Activated naive CD4-positive, alpha-beta T cell treated with anti-CD3 and anti-CD28 coated beads, Interleukin-2, amount 50 U/mL, for 24 hours (primary cell): Measurements from ENCODE around the gene SMURF1.
"Not testable (repeated sequence)": the region's sequence is repeated elsewhere in the genome, so short reads cannot be mapped to it uniquely, and the experiment has no call there.

ENCODE experiments used
- H3K27ac Mint-ChIP-seq: one replicate; pipeline ENCODE4 v1.8.0; 2021; ENCODE audit warnings: mild to moderate bottlenecking, mixed read lengths
- H3K27me3 Mint-ChIP-seq: one replicate; pipeline ENCODE4 v1.8.0; 2021; ENCODE audit warnings: mixed read lengths
- H3K36me3 Mint-ChIP-seq: one replicate; pipeline ENCODE4 v1.8.0; 2021; ENCODE audit warnings: mixed read lengths
- H3K4me1 Mint-ChIP-seq: one replicate; pipeline ENCODE4 v1.8.0; 2021; ENCODE audit warnings: mixed read lengths
- H3K4me3 Mint-ChIP-seq: one replicate; pipeline ENCODE4 v1.8.0; 2021; ENCODE audit warnings: mild to moderate bottlenecking, mixed read lengths
- H3K9me3 Mint-ChIP-seq: one replicate; pipeline ENCODE4 v1.8.0; 2021; ENCODE audit warnings: mixed read lengths

SMURF1 gene

GRCh38 chr7:99143853-99144672 lies at the start of gene SMURF1:
Gene SMURF1 (minus strand): TSS chr7:99144108. CDS start chr7:99143780, 328 bp downstream.
- peak within 1 kb of the TSS; percentile 85 for H3K27ac Mint-ChIP-seq
- peaks cover 41% of the 10 kb centered on the region for H3K4me1 Mint-ChIP-seq
- H3K4me3 Mint-ChIP-seq = peak within 1 kb of the TSS; percentile 93
- H3K27me3 Mint-ChIP-seq = no peaks in the 10 kb centered on the region
- no peaks in the 10 kb centered on the region for H3K36me3 Mint-ChIP-seq
- no peaks in the 10 kb centered on the region for H3K9me3 Mint-ChIP-seq

- no peak overlapping the region for H3K4me3 Mint-ChIP-seq
- no peaks in the 10 kb centered on the region for H3K27me3 Mint-ChIP-seq
- no peaks in the 10 kb centered on the region for H3K36me3 Mint-ChIP-seq
- no peaks in the 10 kb centered on the region for H3K4me1 Mint-ChIP-seq
- no peaks in the 10 kb centered on the region for H3K9me3 Mint-ChIP-seq
- no peak overlapping the region for H3K27ac Mint-ChIP-seq
Observed at GRCh38 chr7:99191869-99192596, 48.1 kb upstream of the SMURF1 start.

GRCh38 chr7:99190359-99191009 lies 46.6 kb upstream of the SMURF1 start:
- H3K4me3 Mint-ChIP-seq = no peak overlapping the region
- no peak overlapping the region for H3K27ac Mint-ChIP-seq
- H3K36me3 Mint-ChIP-seq = no peaks in the 10 kb centered on the region
- H3K27me3 Mint-ChIP-seq = no peaks in the 10 kb centered on the region
- H3K9me3 Mint-ChIP-seq = no peaks in the 10 kb centered on the region
- H3K4me1 Mint-ChIP-seq = no peaks in the 10 kb centered on the region

- Mint-ChIP-seq H3K27ac (no peak overlapping the region), H3K36me3 (no peaks in the 10 kb centered on the region), H3K9me3 (no peaks in the 10 kb centered on the region), H3K4me1 (no peaks in the 10 kb centered on the region), H3K27me3 (no peaks in the 10 kb centered on the region), H3K4me3 (no peak overlapping the region)
Observed at GRCh38 chr7:99189222-99189621, 45.3 kb upstream of the SMURF1 start.

- no peaks in the 10 kb centered on the region for H3K9me3 Mint-ChIP-seq
- no peaks in the 10 kb centered on the region for H3K36me3 Mint-ChIP-seq
- no peaks in the 10 kb centered on the region for H3K27me3 Mint-ChIP-seq
- no peak overlapping the region for H3K4me3 Mint-ChIP-seq
- no peak overlapping the region for H3K27ac Mint-ChIP-seq
- no peaks in the 10 kb centered on the region for H3K4me1 Mint-ChIP-seq
Observed at GRCh38 chr7:99188221-99188620, 44.3 kb upstream of the SMURF1 start.

- Mint-ChIP-seq H3K4me1 (no peaks in the 10 kb centered on the region), H3K36me3 (no peaks in the 10 kb centered on the region), H3K27ac (no peak overlapping the region), H3K9me3 (no peaks in the 10 kb centered on the region), H3K4me3 (no peak overlapping the region), H3K27me3 (no peaks in the 10 kb centered on the region)
Observed at GRCh38 chr7:99184532-99185218, 40.8 kb upstream of the SMURF1 start.

GRCh38 chr7:99180067-99180650 lies 36.3 kb upstream of the SMURF1 start:
- Mint-ChIP-seq H3K36me3 (no peaks in the 10 kb centered on the region), H3K4me1 (no peaks in the 10 kb centered on the region), H3K27me3 (no peaks in the 10 kb centered on the region), H3K4me3 (no peak overlapping the region), H3K9me3 (no peaks in the 10 kb centered on the region), H3K27ac (no peak overlapping the region)

GRCh38 chr7:99177165-99177564 lies 33.3 kb upstream of the SMURF1 start:
- Mint-ChIP-seq H3K36me3 (no peaks in the 10 kb centered on the region), H3K4me1 (no peaks in the 10 kb centered on the region), H3K27ac (no peak overlapping the region), H3K4me3 (no peak overlapping the region), H3K9me3 (no peaks in the 10 kb centered on the region), H3K27me3 (peaks cover 3% of the 10 kb centered on the region)

- no peaks in the 10 kb centered on the region for H3K4me1 Mint-ChIP-seq
- H3K27me3 Mint-ChIP-seq = peaks cover 3% of the 10 kb centered on the region
- no peak overlapping the region for H3K4me3 Mint-ChIP-seq
- no peaks in the 10 kb centered on the region for H3K9me3 Mint-ChIP-seq
- H3K27ac Mint-ChIP-seq = no peak overlapping the region
- no peaks in the 10 kb centered on the region for H3K36me3 Mint-ChIP-seq
Observed at GRCh38 chr7:99173787-99174186, 29.9 kb upstream of the SMURF1 start.

GRCh38 chr7:99171731-99172130 lies 27.8 kb upstream of the SMURF1 start:
- Mint-ChIP-seq H3K4me1 (no peaks in the 10 kb centered on the region), H3K4me3 (no peak overlapping the region), H3K27ac (no peak overlapping the region), H3K9me3 (no peaks in the 10 kb centered on the region), H3K36me3 (no peaks in the 10 kb centered on the region), H3K27me3 (peaks cover 5% of the 10 kb centered on the region)

- no peak overlapping the region for H3K27ac Mint-ChIP-seq
- H3K36me3 Mint-ChIP-seq = no peaks in the 10 kb centered on the region
- H3K9me3 Mint-ChIP-seq = no peaks in the 10 kb centered on the region
- H3K27me3 Mint-ChIP-seq = peaks cover 5% of the 10 kb centered on the region
- no peak overlapping the region for H3K4me3 Mint-ChIP-seq
- H3K4me1 Mint-ChIP-seq = no peaks in the 10 kb centered on the region
Observed at GRCh38 chr7:99170730-99171074, 26.8 kb upstream of the SMURF1 start.

GRCh38 chr7:99170065-99170729 lies 26.3 kb upstream of the SMURF1 start:
- H3K4me1 Mint-ChIP-seq = no peaks in the 10 kb centered on the region
- H3K36me3 Mint-ChIP-seq = no peaks in the 10 kb centered on the region
- H3K9me3 Mint-ChIP-seq = no peaks in the 10 kb centered on the region
- H3K4me3 Mint-ChIP-seq = no peak overlapping the region
- no peak overlapping the region for H3K27ac Mint-ChIP-seq
- H3K27me3 Mint-ChIP-seq = peaks cover 5% of the 10 kb centered on the region

GRCh38 chr7:99167072-99167471 lies 23.2 kb upstream of the SMURF1 start:
- Mint-ChIP-seq H3K36me3 (no peaks in the 10 kb centered on the region), H3K4me1 (no peaks in the 10 kb centered on the region), H3K27ac (no peak overlapping the region), H3K27me3 (peaks cover 2% of the 10 kb centered on the region), H3K9me3 (no peaks in the 10 kb centered on the region), H3K4me3 (no peak overlapping the region)

- peaks cover 3% of the 10 kb centered on the region for H3K27me3 Mint-ChIP-seq
- H3K36me3 Mint-ChIP-seq = no peaks in the 10 kb centered on the region
- no peak overlapping the region for H3K4me3 Mint-ChIP-seq
- no peak overlapping the region for H3K27ac Mint-ChIP-seq
- no peaks in the 10 kb centered on the region for H3K9me3 Mint-ChIP-seq
- H3K4me1 Mint-ChIP-seq = no peaks in the 10 kb centered on the region
Observed at GRCh38 chr7:99165816-99166215, 21.9 kb upstream of the SMURF1 start.

- not testable (repeated sequence) for H3K4me3 Mint-ChIP-seq, H3K4me1 Mint-ChIP-seq, H3K9me3 Mint-ChIP-seq, H3K36me3 Mint-ChIP-seq, H3K27me3 Mint-ChIP-seq, H3K27ac Mint-ChIP-seq
Observed at GRCh38 chr7:99163669-99164068, 19.8 kb upstream of the SMURF1 start.
